K562 (cell line): Measurements from ENCODE around the gene ST14. TPM values are rescaled to one million over a fixed set of nuclear protein-coding genes. Genes with fewer than 3 reads are reported as not detected.

Source experiments
- ATAC-seq: fragments of 200-7000 bp; cut with Tn5 transposase; 3 replicates; pipeline ENCODE4 v1.9.1; 2020; ENCODE audit warnings: moderate library complexity
- BruUV-seq: library from RNA; stranded (reverse); fragments of 400-500 nt; replicated peaks from 2 replicates; lab custom pipeline; 2021; lab: Mats Ljungman, UMichigan
- CTCF ChIA-PET: fragments of 300-600 bp; formaldehyde crosslinking; extraction: SDS; loops from one replicate; lab custom pipeline; 2021; ENCODE audit warnings: low intra/inter-chr PET ratio; lab: Yijun Ruan, JAX
- POLR2A ChIA-PET: fragments of 300-600, 350-650 bp; sonication (Branson Sonifier 250); formaldehyde crosslinking; extraction: SDS; loops from one replicate; lab custom pipeline; 2021; ENCODE audit warnings: antibody characterized with exemption, inconsistent platforms; lab: Yijun Ruan, JAX
- DNase-seq, 4 experiments: peaks; one replicate each; pipeline versions ENCODE4 v3.0.0 to v3.0.0-alpha.2; 2011 to 2018; ENCODE audit warnings: low spot score in 3 of 4, mixed read lengths in 3 of 4; ENCODE audit errors: extremely low read depth in 1 of 4
- FAIRE-seq: peaks from 2 replicates; lab custom pipeline; 2011; peaks lifted over from hg19 to GRCh38; lab: Jason Lieb, UNC
- H2AFZ ChIP-seq: 2 replicates; pipeline ENCODE4 v1.6.0; 2011; ENCODE audit warnings: low read depth, low read length, control low read depth, inconsistent platforms
- H3K27ac ChIP-seq: fragments of 200-600 bp; 3 replicates; pipeline ENCODE4 v1.8.0; 2011; ENCODE audit warnings: low read depth, mild to moderate bottlenecking, control low read depth, inconsistent platforms, low read length, moderate library complexity, mixed read lengths; ENCODE audit errors: extremely low read depth
- H3K27me3 ChIP-seq, 2 experiments: fragments of 300-600 bp in 1 of 2; 2 replicates in 1 of 2; 3 replicates in 1 of 2; pipeline versions ENCODE4 v1.6.0 to v1.8.0; 2011; ENCODE audit warnings: inconsistent platforms in 2 of 2, low read length in 2 of 2, mild to moderate bottlenecking in 1 of 2, mixed read lengths in 1 of 2, moderate library complexity in 1 of 2; ENCODE audit not compliant: control insufficient read depth in 2 of 2, insufficient read depth in 2 of 2
- H3K36me3 ChIP-seq: fragments of 300-600 bp; 3 replicates; pipeline ENCODE4 v1.8.0; 2011; ENCODE audit warnings: mild to moderate bottlenecking, low read length, inconsistent platforms; ENCODE audit not compliant: control insufficient read depth, insufficient read depth
- H3K4me1 ChIP-seq, 2 experiments: fragments of 200-600 bp in 1 of 2; replicated peaks in 1 of 2; 2 replicates in 1 of 2; 3 replicates in 1 of 2; pipeline versions ENCODE4 v1.5.1 to v1.8.0; 2011; ENCODE audit warnings: inconsistent platforms in 2 of 2, low read length in 2 of 2, mild to moderate bottlenecking in 1 of 2, mixed read lengths in 1 of 2, moderate library complexity in 1 of 2; ENCODE audit not compliant: control insufficient read depth in 2 of 2, insufficient read depth in 2 of 2
- H3K4me2 ChIP-seq: 2 replicates; pipeline ENCODE4 v1.6.1; 2011; ENCODE audit warnings: low read length, control low read depth, inconsistent platforms, mixed read lengths; ENCODE audit not compliant: insufficient read depth
- H3K4me3 ChIP-seq: fragments of 200-600 bp; sonication (generic), shearing (Covaris generic); 2 replicates; pipeline ENCODE4 v1.5.1; 2016; ENCODE audit warnings: control low read depth, inconsistent platforms
- H3K79me2 ChIP-seq: fragments of 200-600 bp; 3 replicates; pipeline ENCODE4 v1.8.0; 2011; ENCODE audit warnings: low read length, inconsistent platforms; ENCODE audit not compliant: control insufficient read depth, insufficient read depth
- H3K9ac ChIP-seq, 2 experiments: 2 replicates each; pipeline versions ENCODE4 v1.6.0 to v1.6.1; 2011; ENCODE audit warnings: low read depth in 2 of 2, low read length in 2 of 2, control low read depth in 1 of 2, inconsistent platforms in 1 of 2, mild to moderate bottlenecking in 1 of 2, mixed read lengths in 1 of 2; ENCODE audit not compliant: insufficient read depth in 1 of 2
- H3K9me1 ChIP-seq: one replicate; pipeline ENCODE4 v1.6.0; 2011; ENCODE audit warnings: inconsistent platforms, mild to moderate bottlenecking, low read length, moderate library complexity; ENCODE audit not compliant: control insufficient read depth, insufficient read depth
- H3K9me3 ChIP-seq: replicated peaks from 2 replicates; pipeline ENCODE4 v1.5.1; 2011; ENCODE audit warnings: low read depth, low read length, inconsistent platforms; ENCODE audit not compliant: control insufficient read depth, insufficient read depth
- H4K20me1 ChIP-seq: replicated peaks from 2 replicates; pipeline ENCODE4 v1.6.1; 2011; ENCODE audit warnings: low read length, inconsistent platforms, mixed read lengths; ENCODE audit not compliant: control insufficient read depth, insufficient read depth
- CBX5 ChIP-seq: IDR thresholded peaks from 2 replicates; pipeline ENCODE4 v1.6.1; 2014; ENCODE audit warnings: low read depth, borderline replicate concordance
- FOXA3 ChIP-seq, 2 experiments: fragments of 450-650 bp in 1 of 2; sonication (generic) in 1 of 2; formaldehyde crosslinking; IDR thresholded peaks in 1 of 2; conservative IDR thresholded peaks in 1 of 2; 2 replicates each; pipeline versions ENCODE4 v1.4.0 to v1.8.0; 2020 to 2022; ENCODE audit warnings: mild to moderate bottlenecking in 2 of 2, missing genetic modification reagents in 1 of 2
- GTF2B ChIP-seq: IDR thresholded peaks from 2 replicates; pipeline ENCODE4 v1.6.1; 2011; ENCODE audit not compliant: insufficient read length; ENCODE audit errors: extremely low read depth
- ILF3 ChIP-seq: fragments of 450-650 bp; IDR thresholded peaks from 2 replicates; pipeline ENCODE4 v1.6.1; 2018; ENCODE audit warnings: antibody characterized with exemption, mild to moderate bottlenecking, moderate library complexity, borderline replicate concordance
- IRF9 ChIP-seq: fragments of 450-650 bp; IDR thresholded peaks from 2 replicates; pipeline ENCODE4 v1.6.1; 2016; ENCODE audit warnings: missing biosample characterization, missing genetic modification characterization
- NFATC3 ChIP-seq: fragments of 450-650 bp; IDR thresholded peaks from 2 replicates; pipeline ENCODE4 v1.6.1; 2017; ENCODE audit warnings: mild to moderate bottlenecking
- PML ChIP-seq: IDR thresholded peaks from 2 replicates; pipeline ENCODE4 v1.6.1; 2012; ENCODE audit warnings: low read length, inconsistent platforms
- POLR2A ChIP-seq: fragments of 450-650 bp; conservative IDR thresholded peaks from 2 replicates; pipeline ENCODE4 v1.6.1; 2016
- PRMT5 ChIP-seq: sonication (generic); formaldehyde crosslinking; IDR thresholded peaks from 2 replicates; pipeline ENCODE4 v1.5.0; 2020; ENCODE audit warnings: missing genetic modification reagents
- RUNX1 ChIP-seq: sonication (generic); IDR thresholded peaks from 2 replicates; pipeline ENCODE4 v1.6.1; 2016; ENCODE audit warnings: antibody characterized with exemption, low read depth
- USF2 ChIP-seq: sonication (generic); formaldehyde crosslinking; IDR thresholded peaks from 2 replicates; pipeline ENCODE4 v1.5.0; 2020; ENCODE audit warnings: missing genetic modification reagents
- ZNF197 ChIP-seq: fragments of 200-800 bp; sonication (Bioruptor generic); IDR thresholded peaks from 2 replicates; pipeline ENCODE4 v1.6.1; 2016; ENCODE audit warnings: low read depth, missing genetic modification characterization, missing compliant biosample characterization
- ZNF316 ChIP-seq: fragments of 450-650 bp; IDR thresholded peaks from 2 replicates; pipeline ENCODE4 v1.6.1; 2016
- WGBS: fragments of 100-300 bp; shearing (Covaris generic); methylation state at CpG from one replicate; pipeline ENCODE4 v1.1.6; 2016; ENCODE audit warnings: low coverage, mixed read lengths; ENCODE audit not compliant: insufficient coverage; ENCODE audit errors: missing lambda C conversion rate; 5-methylcytosine and 5-hydroxymethylcytosine counted together
- in situ Hi-C: fragments of 300-500 bp; cut with MboI; formaldehyde crosslinking; loops from 4 replicates; pipeline ENCODE4 v1.15.0; 2018; ENCODE audit warnings: inconsistent platforms, mixed read lengths
- intact Hi-C: fragments of 100-400 bp; cut with micrococcal nuclease; formaldehyde crosslinking; loops from 2 replicates; pipeline ENCODE4 v1.14.2; 2022
- polyA plus RNA-seq, 8 experiments: library from polyadenylated mRNA; depleted of rRNA in 4 of 8; stranded (reverse) in 5 of 8; unstranded in 3 of 8; fragments of >200 nt; fragmentation: Nextera tagmentation in 2 of 8; fragmentation: Illumina TruSeq in 1 of 8; extraction: Ambion mirVana in 2 of 8; extraction: Trizol in 1 of 8; gene quantifications; 2 replicates each; pipeline versions ENCODE4 v1.2.1 to v1.2.3, GENCODE V29; 2011 to 2014; ENCODE audit warnings: inconsistent platforms in 1 of 8, missing spikeins in 1 of 8
- total RNA-seq, 7 experiments: library from RNA; depleted of rRNA in 6 of 7; stranded (reverse); fragments of >200 nt in 6 of 7; fragmentation: Illumina TruSeq in 2 of 7; extraction: Trizol in 2 of 7; gene quantifications; 2 replicates each; pipeline versions ENCODE4 v1.2.1 to v1.2.3, GENCODE V29; 2011 to 2021; ENCODE audit warnings: low replicate concordance in 1 of 7
- TF ChIP-seq, protein P1 (sequence below): fragments of 450-650 bp; formaldehyde crosslinking; IDR thresholded peaks from 2 replicates; pipeline ENCODE4 v1.4.0; 2022; ENCODE audit warnings: missing genetic modification characterization

The ST14 gene
- total and polyA plus RNA-seq, 9 of the 15 experiments (the other 6 are each of a cell fraction or from before 2014, with no cell fraction given) = 0.08 to 0.20 TPM; not detected in 7

- ChIA-PET POLR2A (interaction anchor here (0.6 kb wide), 2 partner anchors 28 to 84 kb away, joined by 3 to 6 read pairs; no protein-coding TSS in a partner anchor), CTCF (no interaction called here)
- Histone ChIP-seq H3K9me1 (no peaks in the 10 kb centered on the region), H2AFZ (no peak overlapping the region), H3K36me3 (peaks cover 92% of the 10 kb centered on the region), H4K20me1 (no peaks in the 10 kb centered on the region), H3K4me2 (no peak overlapping the region), H3K27me3 (no peaks in the 10 kb centered on the region), H3K4me3 (no peak overlapping the region), H3K4me1 (peaks cover 0 to 2% of the 10 kb centered on the region in 2 experiments; a peak in 1 of 5 replicates), H3K27ac (no peak overlapping the region), H3K9me3 (no peaks in the 10 kb centered on the region), H3K79me2 (no peaks in the 10 kb centered on the region; the same call in 2 of the 3 replicates), H3K9ac (no peak overlapping the region)
- in situ Hi-C loops (loop anchor here (5.0 kb wide), 1 partner anchor 206 kb away; no protein-coding TSS in a partner anchor), intact Hi-C loops (loop anchor here (2.0 to 10.0 kb wide), 3 partner anchors 65 to 349 kb away; partner anchors contain the start of gene APLP2)
- no peak for FAIRE-seq
- no TSS peak for BruUV-seq
- ATAC-seq = no peak
- no peak for TF ChIP-seq RUNX1
- no peak for TF ChIP-seq USF2 (CRISPR knock-in tag)
- no peak for TF ChIP-seq FOXA3 (CRISPR knock-in tag; conservative IDR thresholded peaks at IDR 0.05 in 1 of 2, IDR thresholded peaks at IDR 0.05 in 1 of 2)
- TF ChIP-seq GTF2B = no peak
- TF ChIP-seq, protein P1, sequence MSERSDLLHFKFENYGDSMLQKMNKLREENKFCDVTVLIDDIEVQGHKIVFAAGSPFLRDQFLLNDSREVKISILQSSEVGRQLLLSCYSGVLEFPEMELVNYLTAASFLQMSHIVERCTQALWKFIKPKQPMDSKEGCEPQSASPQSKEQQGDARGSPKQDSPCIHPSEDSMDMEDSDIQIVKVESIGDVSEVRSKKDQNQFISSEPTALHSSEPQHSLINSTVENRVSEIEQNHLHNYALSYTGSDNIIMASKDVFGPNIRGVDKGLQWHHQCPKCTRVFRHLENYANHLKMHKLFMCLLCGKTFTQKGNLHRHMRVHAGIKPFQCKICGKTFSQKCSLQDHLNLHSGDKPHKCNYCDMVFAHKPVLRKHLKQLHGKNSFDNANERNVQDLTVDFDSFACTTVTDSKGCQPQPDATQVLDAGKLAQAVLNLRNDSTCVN (CRISPR knock-in tag) = no peak
- no peak for TF ChIP-seq PML
- no peak for TF ChIP-seq POLR2A
- no peak for TF ChIP-seq CBX5
- TF ChIP-seq ZNF316 = no peak
- no peak for TF ChIP-seq IRF9 (tag)
- TF ChIP-seq ZNF197 (CRISPR knock-in tag) = no peak
- no peak for TF ChIP-seq NFATC3
- TF ChIP-seq PRMT5 (CRISPR knock-in tag) = no peak
- no peak for TF ChIP-seq ILF3
- no peak for DNase-seq
- 96% methylated on average over 7 of the region's 8 CpGs for WGBS
Observed at GRCh38 chr11:130133716-130134115, 25.9 kb upstream of the ST14 start.
